ENCODE data around the gene HPCAL1.

HPCAL1 gene

DNA sequence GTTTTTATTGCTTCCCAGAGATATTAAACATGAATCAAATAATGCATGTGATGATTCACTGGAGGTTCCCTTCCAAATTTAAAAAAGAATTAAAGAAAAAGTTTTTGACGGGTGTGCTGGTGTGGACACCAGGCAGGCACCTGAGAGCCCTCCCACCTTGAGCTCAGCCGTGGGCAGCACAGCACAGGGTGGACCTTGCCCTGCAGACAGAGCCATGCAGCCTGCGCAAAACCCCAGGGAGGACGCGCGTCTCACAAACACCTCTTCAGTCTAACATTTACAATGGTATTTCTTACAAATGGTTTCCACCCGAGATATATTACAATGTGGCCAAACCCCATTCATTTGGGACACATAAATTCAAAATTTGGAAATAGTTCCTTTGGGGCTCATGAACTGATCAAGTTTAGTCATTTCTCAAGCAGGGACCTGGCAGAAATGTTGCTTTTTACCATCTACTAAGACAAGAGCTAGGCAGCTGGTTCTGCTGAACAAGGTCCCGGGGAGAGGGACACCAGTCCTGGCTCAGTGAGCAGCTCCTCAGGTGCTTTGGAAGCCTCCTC, 100.0 kb downstream of the HPCAL1 start:
- DNase-seq: no peak
- intact Hi-C loops (cut with DNase I): no loop called here

DNA sequence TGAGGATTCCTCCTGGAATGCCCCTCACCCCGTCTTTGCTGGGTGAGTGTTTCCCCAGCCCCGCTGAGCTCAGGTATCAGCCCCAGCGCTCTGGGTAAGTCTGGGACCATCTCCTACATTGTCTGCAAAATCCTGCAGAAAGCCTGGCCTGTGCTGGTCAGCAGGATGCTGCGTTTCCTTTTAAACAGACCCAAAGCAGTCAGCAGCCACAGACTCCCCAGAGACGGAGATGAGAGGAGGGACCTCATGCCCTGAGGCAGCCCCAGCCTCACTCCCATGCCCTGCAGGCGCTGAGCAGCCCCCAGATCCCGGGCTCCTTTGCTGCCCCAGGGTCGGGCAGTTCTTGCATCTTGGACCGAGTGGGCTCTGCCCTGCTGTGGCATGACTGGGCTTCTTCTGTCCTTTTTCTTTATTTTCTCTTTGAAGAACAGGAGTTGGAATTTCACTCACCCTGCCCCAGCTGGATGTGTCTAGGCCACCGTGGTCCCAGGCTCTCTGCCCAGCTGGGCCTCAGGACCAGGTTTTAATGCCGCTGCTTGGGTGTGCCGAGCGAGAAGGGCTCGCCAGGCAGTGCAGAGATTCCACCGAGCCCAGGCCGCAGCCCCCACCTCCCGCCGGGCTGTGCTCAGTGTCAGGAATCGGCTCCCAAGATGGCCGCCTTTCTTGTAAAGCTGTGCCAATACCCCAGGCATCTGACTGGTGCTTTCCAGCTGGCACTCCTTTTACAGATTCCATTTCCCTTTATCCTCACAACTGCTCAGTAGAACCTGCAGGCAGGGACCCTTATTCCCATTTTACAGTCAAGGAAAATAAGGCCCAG, 101.8 kb downstream of the HPCAL1 start:
- DNase-seq: peak in 22 of 42 donors; percentile 21 to 64 (median 38)
- intact Hi-C loops (cut with DNase I): no loop called here

DNA sequence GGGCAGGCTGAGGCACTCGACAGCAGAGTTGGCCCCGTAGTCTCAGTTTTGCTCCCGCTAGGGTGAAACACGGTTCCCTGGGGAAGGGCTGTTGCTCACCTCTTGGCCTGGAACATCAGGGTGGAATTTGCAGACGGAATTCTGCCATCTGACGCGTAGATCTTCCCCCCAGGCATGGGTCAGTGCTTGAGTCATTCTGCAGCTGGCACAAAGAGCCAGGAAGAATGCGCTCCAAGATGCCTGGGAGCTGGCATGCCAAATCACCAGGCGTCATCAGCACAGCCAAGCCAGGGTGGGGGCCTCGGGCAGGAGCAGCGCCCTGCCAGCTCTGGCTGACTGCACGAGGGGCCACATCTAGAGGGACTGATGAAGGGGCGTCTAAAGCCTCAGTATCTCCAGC, 102.7 kb downstream of the HPCAL1 start:
- DNase-seq: peak in 29 of 42 donors; percentile 16 to 84 (median 49)
- intact Hi-C loops (cut with DNase I): no loop called here

DNA sequence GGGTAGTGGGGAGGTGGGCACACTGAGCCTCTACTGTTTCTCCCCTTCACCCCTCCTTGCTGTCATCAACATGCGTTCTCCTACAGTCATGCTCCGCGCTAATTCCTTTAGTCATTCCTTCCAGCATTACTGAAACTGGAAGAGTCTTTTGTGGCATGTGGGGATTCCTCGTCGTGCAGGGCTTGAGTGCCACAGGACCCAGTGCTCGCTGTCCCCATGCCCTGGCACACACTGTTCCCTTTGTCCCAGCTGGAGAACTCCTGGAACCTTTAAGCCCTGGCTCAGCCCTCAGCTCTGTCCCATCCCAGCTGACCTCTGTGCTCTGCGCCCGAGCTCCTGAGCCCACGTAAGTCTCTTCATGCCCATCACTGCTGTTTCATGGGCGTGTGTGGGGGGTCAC, 103.3 kb downstream of the HPCAL1 start:
- peak in 1 of 42 donors; percentile 28 for DNase-seq
- intact Hi-C loops (cut with DNase I): no loop called here

DNA sequence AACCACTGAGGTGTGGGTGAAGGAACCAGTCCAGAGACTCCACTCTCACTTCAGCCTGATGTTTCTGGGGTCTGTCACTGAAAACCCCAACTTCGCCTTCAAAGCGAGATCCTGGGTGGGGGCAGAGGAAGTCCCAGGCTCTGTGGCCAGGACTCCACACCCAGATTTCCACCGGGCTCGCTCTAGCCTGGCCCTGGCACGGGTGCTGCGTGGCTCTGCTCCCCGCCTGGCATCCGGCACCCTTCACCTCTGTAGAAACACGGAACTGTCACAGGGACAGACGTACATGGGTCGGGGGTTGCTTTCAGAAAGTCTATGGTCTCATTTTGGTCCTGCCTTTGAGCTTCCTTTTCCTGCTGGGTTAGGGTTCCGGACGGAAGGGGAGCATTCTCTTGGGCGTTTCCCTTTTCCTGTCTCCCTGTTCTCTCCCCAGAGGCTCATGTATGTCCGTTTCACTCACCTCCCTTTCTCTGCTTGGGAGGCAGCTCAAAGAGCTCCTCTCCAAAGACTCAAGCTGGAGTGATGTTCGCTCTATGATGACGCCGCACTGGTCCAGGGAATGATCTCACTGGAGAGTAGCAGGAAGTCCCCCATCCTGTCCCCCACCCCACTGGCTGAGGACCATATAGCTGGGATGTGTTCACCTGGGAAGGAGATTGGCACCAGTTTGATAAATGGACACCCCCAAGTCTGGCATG, 103.9 kb downstream of the HPCAL1 start:
- no peak for DNase-seq
- intact Hi-C loops (cut with DNase I): no loop called here

DNA sequence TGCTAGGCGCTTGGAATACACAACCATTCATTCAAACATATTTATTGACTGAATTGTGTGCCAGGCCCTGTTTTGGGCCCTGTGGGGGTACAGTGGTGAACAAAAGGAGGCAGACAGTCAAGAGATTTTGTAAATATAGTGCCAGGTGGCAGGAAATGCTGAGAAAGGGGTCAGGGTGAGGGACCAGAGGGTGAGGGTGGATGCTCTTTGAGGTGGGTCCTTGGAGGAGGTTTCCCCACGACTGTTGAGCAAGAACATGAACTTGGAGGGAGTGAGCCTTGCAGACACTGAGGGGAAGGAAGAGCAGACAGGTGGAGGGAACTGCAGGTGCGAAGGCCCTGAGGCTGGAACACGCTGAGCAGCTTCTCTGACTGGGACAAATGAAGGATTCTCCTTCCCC, 104.7 kb downstream of the HPCAL1 start:
- intact Hi-C loops (cut with DNase I): no loop called here
- no peak for DNase-seq

DNA sequence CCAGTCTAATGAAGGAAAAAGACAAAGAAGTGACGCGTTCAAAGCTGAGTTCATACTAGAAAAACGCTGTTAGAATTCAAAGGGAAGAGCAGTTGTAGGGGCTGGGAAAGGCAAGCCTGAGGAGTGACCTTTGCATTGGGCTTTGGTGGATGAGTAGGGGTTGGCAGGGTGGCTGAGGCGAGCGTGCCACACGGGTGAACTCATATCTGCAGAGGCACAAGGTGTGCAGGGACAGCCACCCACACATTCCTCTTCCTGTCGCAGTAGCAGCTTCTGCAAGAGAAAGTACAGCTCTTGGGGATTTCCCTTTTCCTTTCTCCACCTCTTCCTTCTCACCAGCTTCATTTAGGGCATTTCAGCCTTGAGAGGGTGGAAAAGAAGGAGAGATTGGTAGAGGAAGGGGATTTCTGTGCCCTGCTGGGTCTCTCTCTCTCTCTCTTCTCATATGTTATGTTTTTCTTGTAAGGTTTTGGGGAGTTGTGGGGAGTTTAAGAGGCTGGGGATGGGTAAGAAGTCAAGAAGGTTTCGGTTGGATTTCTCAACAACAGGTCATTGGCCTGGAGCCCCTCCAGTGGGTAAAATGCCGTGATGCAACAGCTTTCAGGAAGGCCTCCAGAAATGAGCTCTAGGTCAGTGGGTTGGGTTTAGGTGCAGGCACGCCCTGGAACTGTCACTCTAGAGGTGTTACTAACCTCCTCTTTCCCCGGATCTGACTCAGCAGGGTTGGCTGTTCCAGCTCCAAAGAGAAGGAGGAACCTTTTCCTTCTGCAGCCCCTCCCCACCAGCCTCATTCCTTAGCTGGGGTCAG, 105.3 kb downstream of the HPCAL1 start:
- DNase-seq: peak in 38 of 42 donors; percentile 26 to 86 (median 58)
- intact Hi-C loops (cut with DNase I): no loop called here

DNA sequence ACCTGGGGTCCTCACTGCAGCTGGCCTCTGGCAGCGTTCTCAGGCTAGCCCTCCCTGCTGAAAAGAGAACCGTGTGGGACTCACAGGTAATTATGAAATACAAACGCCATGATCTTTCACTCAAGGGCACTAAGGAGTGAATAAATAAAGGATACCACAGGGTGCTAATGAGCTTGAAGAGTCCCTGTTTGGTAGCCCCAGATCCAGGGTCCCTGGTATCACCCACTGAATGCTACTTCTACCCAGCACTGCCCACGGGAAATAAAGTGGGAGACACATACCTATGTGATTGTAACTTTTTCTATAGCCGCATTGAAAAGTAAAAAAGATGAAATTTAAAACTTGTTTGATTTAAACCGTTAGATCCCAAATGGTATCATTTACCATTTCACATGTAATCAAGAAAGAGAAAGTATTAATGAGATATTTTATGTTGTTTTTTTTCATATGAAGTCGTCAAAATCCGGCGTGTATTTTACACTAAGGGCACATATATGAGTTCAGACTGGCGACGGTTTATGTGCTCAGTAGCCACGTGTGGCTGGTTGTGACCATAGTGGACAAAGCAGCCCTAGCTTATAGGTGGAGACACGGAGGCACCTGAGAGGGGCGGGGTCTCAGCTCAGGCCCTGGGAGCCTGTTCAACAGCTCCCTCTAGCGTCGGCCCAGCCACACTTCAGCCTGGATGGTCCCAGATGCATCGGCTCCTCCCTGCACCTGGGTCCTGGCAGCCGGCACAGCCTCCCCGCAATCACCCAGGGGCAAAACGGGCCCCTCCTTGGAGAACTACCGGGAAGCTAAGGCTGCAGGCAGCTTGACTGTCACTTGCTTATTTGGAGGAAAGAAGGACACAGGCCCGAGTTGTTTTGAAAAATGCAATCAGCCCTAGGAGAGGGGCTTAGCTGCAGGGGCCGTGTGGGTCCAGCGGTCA, 106.2 kb downstream of the HPCAL1 start:
- intact Hi-C loops (cut with DNase I): no loop called here
- peak; percentile 66 to 90 (median 80) for DNase-seq

DNA sequence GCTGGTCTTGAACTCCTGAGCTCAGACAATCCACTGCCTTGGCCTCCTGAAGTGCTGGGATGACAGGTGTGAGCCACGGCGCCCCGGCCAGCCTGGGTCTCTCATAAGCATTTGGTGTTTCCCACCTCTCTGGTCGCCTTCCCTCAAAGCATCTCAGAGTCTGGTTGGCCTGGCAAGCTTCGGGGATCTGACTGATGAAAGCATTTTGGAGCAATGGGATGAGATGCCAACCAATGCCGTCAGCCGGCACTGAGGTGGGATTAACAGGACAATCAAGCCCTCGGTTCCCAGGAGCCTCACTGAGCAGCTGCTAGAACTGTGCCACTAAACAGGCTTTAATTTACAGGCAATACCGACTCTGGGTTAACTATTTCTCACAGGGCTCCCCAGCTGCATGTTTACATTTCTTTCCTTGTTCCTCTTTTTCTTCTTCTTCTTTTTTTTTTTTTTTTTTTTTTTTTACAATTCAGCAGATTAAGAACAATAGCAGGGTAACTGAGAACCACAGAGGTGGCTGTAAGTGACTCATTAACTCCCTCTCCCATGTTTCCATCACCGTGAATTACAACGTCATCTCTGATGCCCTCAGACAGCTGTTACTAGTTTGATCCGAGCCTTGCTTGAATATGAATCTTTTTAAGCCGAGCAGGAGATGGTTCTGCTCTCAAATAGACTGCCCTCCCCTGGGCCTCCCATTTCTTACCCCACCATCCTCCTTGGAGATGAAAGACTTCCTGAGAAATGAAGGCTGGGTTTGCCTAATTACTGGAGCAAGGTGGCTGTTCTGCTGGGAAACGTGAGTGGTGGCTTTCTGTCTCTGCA, 107.5 kb downstream of the HPCAL1 start:
- no peak for DNase-seq
- intact Hi-C loops (cut with DNase I): loop anchor here (2.0 to 10.0 kb wide), 2 partner anchors 41 to 135 kb away; no protein-coding TSS in a partner anchor

DNA sequence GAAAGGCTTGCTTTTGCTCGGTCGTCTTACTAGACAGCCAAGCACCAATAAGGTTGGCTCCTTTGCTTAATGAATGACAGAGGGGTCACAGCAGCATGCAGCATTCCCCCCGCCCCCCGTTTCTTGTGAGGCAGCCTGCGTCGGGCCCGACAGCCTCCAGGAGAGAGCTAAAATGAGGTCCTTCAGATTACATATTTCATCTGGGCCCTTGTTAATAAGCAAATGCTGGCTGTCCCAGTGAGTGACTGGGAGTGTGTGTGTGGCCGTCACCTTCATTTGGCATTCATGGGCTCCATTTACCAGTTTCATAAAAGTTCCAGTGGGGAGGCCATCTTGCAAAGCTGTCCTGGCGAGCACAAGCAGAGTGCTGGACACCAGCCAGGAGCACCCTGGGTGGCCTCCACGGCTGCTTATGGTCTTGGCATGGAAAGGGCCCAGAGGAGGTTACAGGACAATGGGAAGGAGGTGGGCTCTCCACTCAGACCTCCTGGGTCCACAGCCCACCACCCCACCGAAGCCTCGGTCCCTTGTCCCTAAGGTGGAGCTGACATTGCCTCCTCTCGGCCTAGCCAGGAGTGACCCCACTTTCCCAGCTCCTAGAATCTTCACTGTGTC, 108.2 kb downstream of the HPCAL1 start:
- intact Hi-C loops (cut with DNase I): loop anchor here (2.0 to 10.0 kb wide), 2 partner anchors 40 to 136 kb away; no protein-coding TSS in a partner anchor
- DNase-seq: no peak

DNA sequence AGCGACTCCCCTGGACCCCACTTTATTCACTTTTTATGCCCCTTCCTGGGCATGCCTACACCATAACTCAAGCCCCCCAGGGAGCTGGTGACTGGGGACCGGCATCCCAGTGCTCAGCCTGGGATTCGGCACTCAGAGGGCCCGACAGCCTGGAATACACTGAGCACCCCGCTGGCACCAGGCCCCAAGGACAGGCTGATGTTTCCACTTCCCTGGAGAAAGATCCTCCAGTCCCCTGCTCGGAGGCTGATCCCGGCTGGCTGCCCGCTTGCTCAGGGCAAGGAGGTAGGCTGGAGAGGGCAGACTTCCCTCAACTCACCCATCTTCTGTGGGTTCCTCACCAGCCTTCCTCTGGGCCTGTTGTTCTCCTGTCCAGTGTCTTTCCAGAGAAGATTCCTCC, 108.9 kb downstream of the HPCAL1 start:
- no peak for DNase-seq

DNA sequence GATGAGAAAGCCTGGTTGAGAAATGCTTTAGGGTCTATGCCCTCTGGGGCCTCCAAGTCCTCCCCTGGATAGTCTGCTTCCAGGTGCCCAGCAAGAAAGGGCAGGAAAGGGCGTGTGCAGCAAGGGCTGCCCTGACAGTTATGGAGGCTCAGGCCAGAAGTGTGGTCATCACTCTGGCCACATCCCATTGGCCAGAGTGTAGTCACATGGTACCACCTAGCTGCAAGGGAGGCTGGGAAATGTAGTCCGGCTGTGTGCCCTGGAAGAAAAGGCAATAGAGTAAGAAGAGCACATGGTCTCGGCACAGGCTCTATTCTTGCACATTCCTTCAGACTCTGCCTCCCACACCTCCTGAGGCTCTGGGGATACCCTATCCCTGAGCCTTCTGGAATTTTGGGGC, 109.7 kb downstream of the HPCAL1 start:
- intact Hi-C loops (cut with DNase I): loop anchor here (10.0 kb wide), 1 partner anchor 138 kb away; no protein-coding TSS in a partner anchor
- DNase-seq: peak in 4 of 42 donors; percentile 25 to 47 (median 38)

More for the DNA sequence above, 108.9 kb downstream of the HPCAL1 start:
- intact Hi-C loops (cut with DNase I): loop anchor here (2.0 to 10.0 kb wide), 2 partner anchors 39 to 137 kb away; no protein-coding TSS in a partner anchor

DNA sequence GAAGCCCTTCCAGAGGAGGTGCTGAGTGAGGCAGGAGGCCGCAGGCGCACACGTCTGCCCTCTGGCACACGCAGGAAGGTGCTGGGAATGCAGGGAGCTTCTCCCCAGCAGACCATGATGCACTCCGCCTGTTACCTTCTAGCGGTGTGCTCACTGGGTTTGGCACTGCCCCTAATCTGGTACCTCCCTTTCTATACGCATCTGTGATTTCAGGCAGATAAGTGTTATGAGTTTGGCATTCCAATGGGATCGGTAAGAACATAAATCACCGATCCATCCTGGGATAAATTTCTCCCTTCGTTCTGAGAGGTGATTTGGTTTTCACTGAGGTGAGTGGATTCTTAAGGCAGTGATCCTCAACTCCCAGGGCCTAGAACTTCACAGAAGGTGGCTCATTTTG, 110.8 kb downstream of the HPCAL1 start:
- DNase-seq: no peak
- intact Hi-C loops (cut with DNase I): loop anchor here (10.0 kb wide), 1 partner anchor 139 kb away; no protein-coding TSS in a partner anchor

DNA sequence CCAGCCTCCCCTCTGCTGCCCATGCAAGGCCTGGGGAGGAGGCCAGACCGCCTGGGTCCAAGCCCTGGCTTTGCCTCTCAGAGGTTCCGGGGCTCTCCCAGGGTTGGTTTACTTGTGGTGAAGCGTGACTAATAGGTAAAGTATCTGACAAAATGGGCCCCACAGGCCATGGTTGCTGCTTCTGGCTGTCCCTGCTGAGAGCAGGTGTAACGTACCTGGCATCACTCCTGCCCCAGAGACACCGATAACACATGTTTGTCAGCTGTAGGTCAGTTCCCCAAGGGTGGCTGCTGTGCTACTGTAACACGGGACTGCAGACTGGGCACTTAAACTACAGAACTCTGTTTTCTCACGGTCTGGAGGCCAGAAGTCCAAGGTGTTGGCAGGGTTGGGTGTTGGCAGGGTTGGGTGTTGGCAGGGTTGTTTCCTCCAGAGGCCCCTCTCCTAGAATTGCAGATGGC, 111.3 kb downstream of the HPCAL1 start:
- DNase-seq: no peak
- intact Hi-C loops (cut with DNase I): loop anchor here (10.0 kb wide), 1 partner anchor 139 kb away; no protein-coding TSS in a partner anchor

DNA sequence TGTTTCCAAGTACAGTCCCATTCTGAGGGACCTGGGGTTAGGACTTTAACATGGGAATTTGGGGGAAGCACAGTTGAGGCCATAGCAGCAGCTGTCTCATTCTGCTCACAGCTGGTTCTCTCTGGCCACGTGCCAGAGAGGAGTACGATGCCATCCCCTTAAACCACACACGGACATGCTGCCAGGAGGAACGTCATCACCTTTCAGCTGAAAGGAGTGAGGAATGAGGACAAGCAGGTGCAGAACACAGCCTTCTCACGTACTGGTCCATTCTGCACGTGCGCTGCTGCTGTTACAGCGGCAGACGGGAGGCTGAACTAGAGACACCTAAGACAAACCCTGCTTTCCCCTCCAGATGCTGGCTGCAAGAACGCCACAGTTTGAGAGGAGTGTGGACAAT, 111.9 kb downstream of the HPCAL1 start:
- intact Hi-C loops (cut with DNase I): loop anchor here (10.0 kb wide), 1 partner anchor 140 kb away; no protein-coding TSS in a partner anchor
- DNase-seq: no peak

DNA sequence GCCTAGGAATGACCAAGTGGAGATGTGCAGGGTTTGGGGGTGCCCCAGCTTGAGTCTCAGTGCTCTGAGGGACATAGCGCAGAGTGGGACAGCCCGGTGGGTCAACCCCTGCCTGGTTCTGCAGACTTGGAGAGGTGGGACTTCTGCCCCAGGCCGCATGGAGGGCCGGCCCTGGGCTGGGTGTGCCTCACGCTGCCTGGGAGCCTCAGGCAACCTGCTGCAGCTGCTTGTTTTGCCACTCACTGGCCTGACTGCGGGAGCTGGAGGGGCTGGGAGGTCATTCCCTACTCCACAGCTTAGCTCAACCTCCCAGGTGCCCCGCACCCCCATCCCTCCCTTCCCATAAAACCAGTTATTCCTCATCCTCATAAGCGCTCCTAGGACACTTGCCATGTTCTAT, 112.3 kb downstream of the HPCAL1 start:
- no peak for DNase-seq
- intact Hi-C loops (cut with DNase I): loop anchor here (10.0 kb wide), 1 partner anchor 140 kb away; no protein-coding TSS in a partner anchor

Data from head of caudate nucleus (tissue), 42 donors.